Adipocyte (in vitro differentiated cells): ENCODE results near the gene SMYD2.
A peak's percentile ranks its signal among the peaks of the same experiment; 100 is the strongest.
"Not testable (repeated sequence)": the region's sequence is repeated elsewhere in the genome, so short reads cannot be mapped to it uniquely, and the experiment has no call there.

Source experiments
- DNase-seq: peaks from one replicate; pipeline ENCODE4 v3.0.0-alpha.2; 2015; ENCODE audit warnings: low read depth
- H3K27me3 ChIP-seq: replicated peaks from 2 replicates; pipeline ENCODE4 v1.7.0; 2013; ENCODE audit warnings: mild to moderate bottlenecking, low read length, moderate library complexity; ENCODE audit not compliant: control insufficient read depth, insufficient read depth
- H3K36me3 ChIP-seq: 2 replicates; pipeline ENCODE4 v1.7.0; 2013; ENCODE audit warnings: low read length, mild to moderate bottlenecking, moderate library complexity; ENCODE audit not compliant: control insufficient read depth, insufficient read depth, severe bottlenecking
- H3K4me1 ChIP-seq: 2 replicates; pipeline ENCODE4 v1.7.0; 2013; ENCODE audit warnings: mild to moderate bottlenecking, low read length, moderate library complexity; ENCODE audit not compliant: control insufficient read depth, insufficient read depth
- H3K4me3 ChIP-seq: 2 replicates; pipeline ENCODE4 v1.7.0; 2013; ENCODE audit warnings: mild to moderate bottlenecking, low read length, moderate library complexity
- H3K9ac ChIP-seq: 2 replicates; pipeline ENCODE4 v1.7.0; 2013; ENCODE audit warnings: mild to moderate bottlenecking, low read length, moderate library complexity
- H3K9me3 ChIP-seq: 2 replicates; pipeline ENCODE4 v1.7.0; 2013; ENCODE audit warnings: mild to moderate bottlenecking, low read length, moderate library complexity; ENCODE audit not compliant: control insufficient read depth

Gene SMYD2

GRCh38 chr1:214275700-214276099 lies 5.3 kb upstream of the SMYD2 start:
- peaks cover 17% of the 10 kb centered on the region for H3K4me1 ChIP-seq
- H3K36me3 ChIP-seq, H3K9me3 ChIP-seq, DNase-seq, H3K27me3 ChIP-seq, H3K4me3 ChIP-seq, H3K9ac ChIP-seq: not testable (repeated sequence)

- DNase-seq, result no peak
- no peaks in the 10 kb centered on the region for H3K36me3 ChIP-seq
- no peaks in the 10 kb centered on the region for H3K9me3 ChIP-seq
- H3K9ac ChIP-seq, result no peak overlapping the region
- H3K27me3 ChIP-seq, result no peaks in the 10 kb centered on the region
- no peak overlapping the region for H3K4me3 ChIP-seq
- peaks cover 16% of the 10 kb centered on the region for H3K4me1 ChIP-seq
Observed at GRCh38 chr1:214276786-214277185, 4.2 kb upstream of the SMYD2 start.

GRCh38 chr1:214277704-214278635 lies 3.0 kb upstream of the SMYD2 start:
- DNase-seq, result no peak
- Histone ChIP-seq H3K9ac (no peak overlapping the region), H3K4me3 (no peak overlapping the region), H3K9me3 (no peaks in the 10 kb centered on the region), H3K36me3 (no peaks in the 10 kb centered on the region), H3K4me1 (peaks cover 14% of the 10 kb centered on the region), H3K27me3 (no peaks in the 10 kb centered on the region)

GRCh38 chr1:214280386-214281020 lies 456 bp upstream of the SMYD2 start:
- H3K9ac ChIP-seq, result peak overlapping the region; percentile 91
- peak overlapping the region; percentile 95 for H3K4me3 ChIP-seq
- H3K27me3 ChIP-seq, result no peaks in the 10 kb centered on the region
- DNase-seq, result peak; percentile 60
- H3K9me3 ChIP-seq, result no peaks in the 10 kb centered on the region
- peaks cover 14% of the 10 kb centered on the region for H3K4me1 ChIP-seq
- no peaks in the 10 kb centered on the region for H3K36me3 ChIP-seq

DNA sequence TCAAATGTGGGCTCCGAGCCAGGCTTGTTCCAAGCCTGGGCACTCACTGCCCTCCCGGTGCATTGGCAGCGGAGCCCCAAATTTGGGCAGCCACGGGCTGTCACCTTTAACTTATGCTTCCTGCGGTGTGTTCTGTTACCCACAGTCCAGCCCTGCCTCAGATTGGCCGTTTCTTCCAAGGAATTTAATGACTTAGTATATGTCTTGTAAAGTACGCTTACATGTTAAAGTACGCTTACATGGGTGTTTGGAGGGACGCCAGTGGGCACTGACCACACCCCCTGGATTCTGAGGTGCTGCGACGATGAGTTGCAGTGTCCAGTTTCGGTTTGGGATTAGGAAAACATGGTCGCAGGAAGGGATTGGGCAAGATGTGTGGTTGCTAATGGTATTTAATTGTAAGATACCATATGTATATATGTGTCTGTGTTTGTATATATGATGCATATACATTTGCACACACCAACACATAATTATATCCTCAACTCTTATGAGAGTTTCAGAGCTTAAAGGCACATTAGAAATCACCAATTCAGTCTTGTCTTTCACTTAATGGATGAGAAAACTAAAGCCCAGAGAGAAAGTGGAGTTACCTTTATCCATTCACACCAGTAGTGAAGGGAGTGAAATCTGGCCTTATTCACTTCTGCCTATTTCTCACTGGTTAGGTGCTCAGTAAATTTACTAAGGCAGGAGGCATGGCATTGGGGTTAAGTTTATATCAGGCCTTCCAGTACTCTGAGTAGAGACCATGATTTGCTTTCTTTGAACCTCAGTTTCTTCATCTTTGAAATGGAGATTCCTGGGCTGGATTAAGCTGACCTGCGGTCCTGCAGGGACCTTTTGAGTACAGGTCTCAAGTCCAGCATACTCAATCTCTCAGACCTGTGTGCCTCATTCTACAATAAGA lies 1.0 kb downstream of the SMYD2 start:
- DNase-seq, result peak; percentile 81
- Histone ChIP-seq H3K36me3 (no peaks in the 10 kb centered on the region), H3K4me1 (peaks cover 14% of the 10 kb centered on the region)

GRCh38 chr1:214282630-214283242 lies 1.8 kb downstream of the SMYD2 start:
- Histone ChIP-seq H3K4me3 (peak overlapping the region; percentile 95), H3K27me3 (no peaks in the 10 kb centered on the region), H3K9ac (no peak overlapping the region), H3K9me3 (no peaks in the 10 kb centered on the region), H3K4me1 (peaks cover 14% of the 10 kb centered on the region), H3K36me3 (no peaks in the 10 kb centered on the region)
- DNase-seq, result no peak

More for the DNA sequence above, 1.0 kb downstream of the SMYD2 start:
- H3K4me3 ChIP-seq, result peak overlapping the region; percentile 95
- H3K9me3 ChIP-seq, result no peaks in the 10 kb centered on the region
- no peaks in the 10 kb centered on the region for H3K27me3 ChIP-seq
- peak overlapping the region; percentile 91 for H3K9ac ChIP-seq

DNA sequence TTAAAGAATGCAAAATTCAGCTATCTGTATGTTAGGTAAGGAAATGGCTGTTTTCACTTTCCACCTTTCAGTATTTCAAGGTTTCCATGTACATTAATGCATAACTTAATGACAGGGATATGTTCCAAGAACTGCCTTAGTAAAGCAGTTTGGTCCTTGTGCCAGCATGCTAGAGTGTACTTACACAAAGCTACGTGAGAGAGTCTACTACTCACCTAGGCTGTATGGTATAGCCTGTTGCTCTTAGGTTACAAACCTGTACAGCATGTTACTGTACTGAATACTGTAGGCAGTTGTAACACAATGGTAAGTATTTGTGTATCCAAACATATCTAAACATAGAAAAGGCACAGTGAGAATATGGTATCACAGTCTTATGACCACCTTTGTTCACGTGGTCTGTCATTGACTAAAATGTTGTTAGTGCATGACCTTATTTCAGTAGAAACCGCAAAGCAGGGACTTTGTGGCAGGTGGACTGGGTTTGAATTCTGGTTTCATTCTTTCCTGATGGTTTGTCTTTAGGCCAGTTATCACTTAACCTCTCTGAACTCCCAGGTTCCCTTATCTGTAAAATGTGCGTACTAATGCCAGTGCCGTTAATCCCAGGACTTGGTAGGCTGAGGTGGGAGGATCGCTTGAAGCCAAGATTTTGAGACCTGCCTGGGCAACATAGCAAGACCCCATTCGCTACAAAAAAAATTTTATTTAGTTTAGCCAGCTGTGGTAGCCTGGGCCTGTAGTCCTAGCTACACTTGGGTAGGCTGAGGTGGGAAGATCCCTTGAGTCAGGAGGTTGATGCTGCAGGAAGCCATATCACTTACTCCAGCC lies 4.9 kb downstream of the SMYD2 start:
- no peak overlapping the region for H3K4me3 ChIP-seq
- no peak overlapping the region for H3K9ac ChIP-seq
- H3K4me1 ChIP-seq, result peaks cover 11% of the 10 kb centered on the region
- DNase-seq, result no peak
- H3K36me3 ChIP-seq, result no peaks in the 10 kb centered on the region
- H3K9me3 ChIP-seq, result no peaks in the 10 kb centered on the region
- H3K27me3 ChIP-seq, result no peaks in the 10 kb centered on the region

DNA sequence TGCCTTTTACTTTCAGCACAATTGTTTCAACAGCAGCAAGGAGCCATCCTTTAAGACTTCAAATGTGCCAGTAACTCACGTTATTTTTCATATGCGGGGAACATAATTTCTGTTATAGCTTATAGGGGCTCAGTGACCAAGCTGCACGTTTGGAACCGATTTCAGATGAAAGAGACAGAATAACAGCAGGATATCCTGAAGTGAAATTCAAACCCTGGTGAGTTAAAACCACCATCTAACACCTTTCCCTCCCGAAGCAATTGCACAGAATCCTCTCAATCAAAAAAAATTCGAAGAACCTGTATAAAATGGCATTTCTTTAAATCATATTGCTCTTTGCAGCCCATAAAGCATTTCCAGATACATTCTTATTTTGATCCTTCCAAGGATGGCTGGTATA lies 6.9 kb downstream of the SMYD2 start:
- Histone ChIP-seq H3K27me3 (no peaks in the 10 kb centered on the region), H3K4me3 (no peak overlapping the region), H3K36me3 (no peaks in the 10 kb centered on the region), H3K9ac (no peak overlapping the region), H3K9me3 (no peaks in the 10 kb centered on the region), H3K4me1 (peaks cover 21% of the 10 kb centered on the region)
- DNase-seq, result no peak

GRCh38 chr1:214289574-214290272 lies 8.8 kb downstream of the SMYD2 start:
- no peak overlapping the region for H3K9ac ChIP-seq
- H3K9me3 ChIP-seq, result no peaks in the 10 kb centered on the region
- peaks cover 22% of the 10 kb centered on the region for H3K4me1 ChIP-seq
- no peak for DNase-seq
- H3K4me3 ChIP-seq, result no peak overlapping the region
- no peaks in the 10 kb centered on the region for H3K27me3 ChIP-seq
- H3K36me3 ChIP-seq, result no peaks in the 10 kb centered on the region
